ENCODE results near the gene SIAH1.

SIAH1 gene

DNA sequence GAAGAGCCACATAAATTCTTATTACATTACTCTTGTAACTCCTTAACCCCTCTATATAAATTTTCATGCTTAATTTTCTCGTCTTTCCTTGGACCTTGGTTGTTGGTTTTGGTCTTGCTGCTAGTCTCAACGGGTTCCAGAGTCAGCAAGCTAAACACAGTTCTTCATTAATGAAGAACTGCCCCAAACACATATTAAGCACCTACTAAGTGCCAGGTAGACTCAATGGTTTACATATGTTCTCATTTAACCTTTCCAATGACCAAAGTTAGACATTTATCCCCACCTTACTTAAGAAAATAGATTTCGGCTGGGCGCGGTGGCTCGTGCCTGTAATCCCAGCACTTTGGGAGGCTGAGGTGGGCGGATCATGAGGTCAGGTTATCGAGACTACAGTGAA is 15.0 kb downstream of the SIAH1 start:
- in situ Hi-C loops (cut with HindIII; ENCODE audit: low pct_unique_long_range_greater_than_20kb, low sequenced_read_pairs): no loop called here
- no peak for DNase-seq (ENCODE audit: low read depth in 1 of 2, low spot score in 1 of 2)
- TF ChIP-seq JUND (IDR thresholded peaks at IDR 0.05; ENCODE audit: low read depth): no peak

DNA sequence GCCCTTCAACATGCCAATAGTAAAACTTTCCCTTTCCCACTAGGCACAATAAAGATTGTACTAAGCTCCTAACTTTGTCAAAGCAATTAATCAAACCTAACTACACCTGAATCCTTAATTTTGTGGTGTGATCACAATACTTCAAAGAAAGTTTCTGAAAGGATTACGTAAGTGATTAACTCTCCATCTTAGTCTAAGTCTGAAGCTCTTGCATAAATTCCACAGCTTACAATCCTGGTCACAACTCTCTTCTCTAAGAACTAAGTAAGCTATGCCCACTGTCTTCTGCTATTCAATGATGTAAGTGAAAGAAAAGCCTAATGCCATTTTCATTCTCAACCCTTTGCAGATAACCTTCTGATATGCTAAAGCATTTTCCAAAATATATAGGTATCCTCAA is 15.4 kb downstream of the SIAH1 start:
- in situ Hi-C loops (cut with HindIII; ENCODE audit: low pct_unique_long_range_greater_than_20kb, low sequenced_read_pairs): no loop called here
- no peak for DNase-seq (ENCODE audit: low read depth in 1 of 2, low spot score in 1 of 2)
- no peak for TF ChIP-seq JUND (IDR thresholded peaks at IDR 0.05; ENCODE audit: low read depth)

DNA sequence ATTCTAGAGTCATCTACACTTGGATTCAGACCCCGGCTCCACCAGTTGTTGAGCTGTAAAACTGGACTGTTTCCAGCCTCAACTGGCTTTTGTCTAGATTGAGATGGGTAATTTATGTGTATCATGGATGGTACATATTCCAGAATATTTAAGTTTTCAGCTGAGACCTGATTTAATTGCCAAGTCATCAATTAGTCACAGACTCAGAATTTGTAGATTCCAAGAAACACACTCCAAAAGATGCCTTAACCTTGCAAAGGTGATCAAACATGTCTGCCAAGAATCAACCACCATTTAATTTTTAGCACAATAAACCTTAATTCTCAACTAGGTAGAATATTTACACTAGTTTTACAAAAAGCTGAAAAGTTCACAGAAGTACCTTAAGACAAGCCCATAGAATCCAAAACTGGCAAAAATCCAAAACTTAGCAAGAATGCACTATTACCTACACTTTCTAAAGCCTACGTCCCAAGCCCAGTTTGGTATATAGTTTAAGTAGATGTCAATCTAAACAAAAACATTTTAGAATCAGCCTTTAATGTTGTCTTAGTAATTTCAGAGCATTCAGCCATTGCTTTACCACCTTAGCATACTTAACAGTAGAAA is 17.7 kb downstream of the SIAH1 start:
- no peak for TF ChIP-seq JUND (IDR thresholded peaks at IDR 0.05; ENCODE audit: low read depth)
- DNase-seq (ENCODE audit: low read depth in 1 of 2, low spot score in 1 of 2): no peak
- in situ Hi-C loops (cut with HindIII; ENCODE audit: low pct_unique_long_range_greater_than_20kb, low sequenced_read_pairs): no loop called here

DNA sequence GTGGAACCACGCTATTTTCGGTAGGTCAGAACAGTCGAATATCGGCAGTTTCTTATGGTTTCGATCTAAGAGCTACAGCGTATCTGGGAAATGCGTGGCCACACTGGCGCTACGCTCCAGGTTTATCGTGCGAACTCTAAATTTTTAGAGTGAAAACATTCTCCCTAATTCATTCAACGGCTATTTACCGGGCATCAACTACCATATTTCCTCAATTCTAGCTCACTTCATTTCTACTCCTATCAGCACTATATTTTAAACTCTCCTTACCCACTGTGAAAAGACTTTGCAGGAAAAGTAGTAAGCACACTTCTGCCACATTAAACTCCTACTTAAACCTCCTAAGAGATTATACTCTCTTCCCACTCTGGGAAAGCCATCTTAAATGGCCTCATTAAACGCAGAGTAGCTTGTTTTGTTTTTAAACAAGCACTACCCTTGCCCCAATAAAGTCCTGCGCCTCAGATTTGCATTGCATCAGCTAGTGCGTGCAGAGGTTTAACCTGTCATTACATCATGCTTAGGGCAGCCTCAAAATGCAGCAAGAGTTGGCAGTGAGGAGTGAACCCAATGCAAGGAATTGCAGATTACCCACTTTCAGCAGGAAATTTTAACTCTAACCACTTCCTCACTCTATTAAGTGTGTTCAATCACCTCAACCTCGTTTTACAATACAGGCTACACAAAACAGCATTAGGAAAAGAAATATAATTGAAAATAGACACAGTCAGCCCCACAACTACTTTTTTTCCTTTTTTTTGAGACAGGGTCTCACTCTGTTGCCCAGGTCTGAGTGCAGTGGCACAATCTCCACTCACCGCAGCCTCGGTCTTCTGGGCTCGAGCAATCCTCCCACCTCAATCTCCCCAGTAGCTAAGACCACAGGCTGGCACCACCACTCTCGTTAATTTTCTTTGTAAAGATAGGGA is 18.8 kb downstream of the SIAH1 start:
- DNase-seq (ENCODE audit: low read depth in 1 of 2, low spot score in 1 of 2): peak; percentile 26 to 70
- TF ChIP-seq JUND (IDR thresholded peaks at IDR 0.05; ENCODE audit: low read depth): no peak
- in situ Hi-C loops (cut with HindIII; ENCODE audit: low pct_unique_long_range_greater_than_20kb, low sequenced_read_pairs): no loop called here

DNA sequence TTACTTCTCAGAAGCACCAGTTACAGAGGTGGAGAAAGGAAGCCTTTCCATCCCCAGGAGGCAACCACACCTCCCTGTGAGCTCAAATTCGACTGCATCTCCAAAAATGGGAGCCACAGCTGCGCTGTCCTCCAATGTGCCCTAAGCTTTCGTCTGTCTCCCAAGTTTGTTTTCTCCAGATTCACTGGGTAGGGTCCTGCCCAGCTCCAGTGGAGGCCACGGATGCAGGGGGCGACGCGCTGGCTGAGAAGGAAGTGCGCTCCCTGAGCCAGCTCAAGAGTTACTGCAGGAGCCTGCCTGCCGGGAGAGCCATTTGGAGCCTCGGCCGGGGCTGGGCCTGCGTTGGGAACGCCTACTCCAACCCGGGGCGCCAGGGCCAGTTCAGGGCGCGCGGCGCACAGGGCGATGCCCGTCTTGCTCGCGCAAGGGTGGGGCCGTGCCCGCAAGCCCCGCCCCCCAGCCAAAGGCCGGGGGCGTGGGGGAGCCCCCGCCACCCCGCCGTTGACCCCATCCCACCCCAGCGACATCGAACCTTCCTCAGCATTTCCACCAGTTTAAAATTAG is 19.5 kb downstream of the SIAH1 start:
- in situ Hi-C loops (cut with HindIII; ENCODE audit: low pct_unique_long_range_greater_than_20kb, low sequenced_read_pairs): no loop called here
- TF ChIP-seq JUND (IDR thresholded peaks at IDR 0.05; ENCODE audit: low read depth): no peak
- DNase-seq (ENCODE audit: low read depth in 1 of 2, low spot score in 1 of 2): peak; percentile 22 to 86

DNA sequence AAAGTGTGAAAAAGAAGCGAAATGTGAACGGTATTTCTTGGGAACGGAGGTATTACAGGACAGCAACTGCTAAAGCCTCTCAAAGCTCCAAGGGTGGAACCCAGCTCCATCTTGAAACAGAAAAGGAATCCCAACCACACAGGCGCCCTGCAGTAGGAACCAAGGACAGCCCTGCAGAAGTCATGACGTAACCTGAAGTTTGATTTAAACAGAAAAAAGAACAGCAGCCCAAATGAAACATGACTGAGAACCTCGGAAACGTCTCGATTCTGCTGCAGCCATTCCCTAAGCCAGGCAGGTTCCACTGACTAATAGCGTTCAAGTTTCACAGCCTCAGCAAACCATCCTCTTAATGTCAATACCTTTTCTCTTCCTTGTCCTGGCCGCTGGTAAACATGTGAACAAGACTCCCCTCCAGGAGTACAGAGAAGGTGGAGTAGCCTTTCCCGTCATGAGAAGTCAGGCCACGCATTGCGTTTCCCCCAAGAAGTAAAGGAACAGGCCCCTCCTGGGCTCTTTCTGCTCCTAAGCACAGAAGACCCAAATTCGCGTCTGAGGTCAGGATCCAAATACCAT is 20.1 kb downstream of the SIAH1 start:
- peak; percentile 14 to 38 for DNase-seq (ENCODE audit: low read depth in 1 of 2, low spot score in 1 of 2)
- in situ Hi-C loops (cut with HindIII; ENCODE audit: low pct_unique_long_range_greater_than_20kb, low sequenced_read_pairs): no loop called here

DNA sequence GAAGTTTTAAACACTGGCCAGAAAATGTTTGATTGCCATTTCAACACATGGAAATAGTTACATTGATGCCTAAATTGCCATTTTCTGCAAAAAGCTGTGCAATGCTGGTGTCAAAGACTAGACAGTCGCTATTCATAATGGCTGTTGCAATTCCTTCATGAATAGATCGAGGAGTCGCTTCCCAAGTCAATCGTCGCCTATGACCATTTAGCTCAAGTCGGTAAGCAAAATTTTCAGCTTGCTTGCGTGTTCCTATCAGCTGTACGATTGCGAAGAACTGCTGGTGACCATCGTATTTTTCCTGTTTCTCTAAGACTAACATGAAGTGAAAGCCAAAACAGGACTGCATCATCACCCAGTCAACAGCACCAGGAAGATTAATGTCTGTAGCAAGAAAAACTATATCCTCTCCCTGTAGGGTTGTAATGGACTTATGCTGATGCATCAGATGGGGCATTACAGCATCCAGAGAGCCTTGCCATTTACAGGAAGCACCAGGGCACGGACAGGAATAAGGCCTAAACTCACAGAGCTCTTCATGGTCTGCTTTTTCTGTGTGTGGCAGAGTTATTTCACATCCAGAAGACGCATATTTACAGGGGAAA is 23.6 kb downstream of the SIAH1 start:
- no peak for DNase-seq (ENCODE audit: low read depth in 1 of 2, low spot score in 1 of 2)
- no peak for TF ChIP-seq JUND (IDR thresholded peaks at IDR 0.05; ENCODE audit: low read depth)
- in situ Hi-C loops (cut with HindIII; ENCODE audit: low pct_unique_long_range_greater_than_20kb, low sequenced_read_pairs): no loop called here

More for the DNA sequence above, 20.1 kb downstream of the SIAH1 start:
- TF ChIP-seq JUND (IDR thresholded peaks at IDR 0.05; ENCODE audit: low read depth): no peak

DNA sequence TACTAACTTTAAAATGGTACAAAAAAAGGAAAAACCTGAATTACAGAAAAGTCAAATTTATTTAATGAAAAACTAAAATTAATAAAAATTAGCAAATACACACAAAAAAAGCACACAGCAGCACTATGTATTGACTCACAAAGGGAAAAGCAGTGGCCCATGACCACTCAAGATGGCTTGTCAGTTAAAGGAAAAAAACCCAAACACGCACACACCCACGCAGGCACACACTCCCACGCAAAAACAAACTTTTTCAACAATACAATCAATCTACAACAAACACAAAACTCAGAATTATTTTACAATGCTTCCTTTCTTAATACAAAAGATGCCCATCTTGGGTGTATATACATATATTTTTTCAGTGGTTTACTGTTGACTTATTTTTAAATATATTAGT is 24.2 kb downstream of the SIAH1 start:
- in situ Hi-C loops (cut with HindIII; ENCODE audit: low pct_unique_long_range_greater_than_20kb, low sequenced_read_pairs): no loop called here
- no peak for TF ChIP-seq JUND (IDR thresholded peaks at IDR 0.05; ENCODE audit: low read depth)
- no peak for DNase-seq (ENCODE audit: low read depth in 1 of 2, low spot score in 1 of 2)

DNA sequence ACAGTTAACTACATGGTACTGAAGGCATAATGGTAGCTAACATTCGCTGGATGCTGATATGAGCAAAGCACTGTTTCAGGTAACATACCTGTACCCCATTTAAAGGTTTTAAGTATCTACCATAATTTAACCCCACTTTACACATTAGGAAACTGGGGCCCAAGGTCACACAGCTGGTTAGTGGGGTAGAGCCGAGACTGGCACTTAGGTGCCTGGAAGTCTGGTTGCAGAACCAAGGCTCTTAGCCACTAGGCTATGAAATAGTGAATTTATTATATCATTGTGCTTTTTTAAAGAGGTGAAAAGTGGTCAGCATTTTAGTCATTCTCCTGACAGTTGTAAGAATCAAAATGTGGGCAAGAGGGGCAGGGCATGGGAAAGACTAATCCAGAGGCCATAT is 25.2 kb downstream of the SIAH1 start:
- DNase-seq (ENCODE audit: low read depth in 1 of 2, low spot score in 1 of 2): no peak
- in situ Hi-C loops (cut with HindIII; ENCODE audit: low pct_unique_long_range_greater_than_20kb, low sequenced_read_pairs): no loop called here
- no peak for TF ChIP-seq JUND (IDR thresholded peaks at IDR 0.05; ENCODE audit: low read depth)

DNA sequence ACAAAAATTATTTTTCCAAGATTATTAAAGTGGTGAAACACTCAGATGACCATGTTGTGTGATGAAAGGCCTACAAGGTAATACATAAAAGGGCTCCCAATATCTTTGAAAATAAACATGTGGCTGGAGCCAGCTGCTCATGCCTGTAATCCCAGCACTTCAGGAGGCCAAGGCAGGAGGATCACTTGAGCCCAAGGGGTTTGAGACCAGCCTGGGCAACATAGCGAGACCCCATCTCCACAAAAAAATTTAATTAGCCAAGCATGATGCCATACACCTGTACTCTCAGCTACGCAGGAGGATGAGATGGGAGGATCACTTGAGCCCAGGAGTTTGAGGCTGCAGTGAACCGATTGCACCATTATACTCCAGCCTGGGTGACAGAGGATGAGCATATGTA is 26.8 kb downstream of the SIAH1 start:
- in situ Hi-C loops (cut with HindIII; ENCODE audit: low pct_unique_long_range_greater_than_20kb, low sequenced_read_pairs): no loop called here
- TF ChIP-seq JUND (IDR thresholded peaks at IDR 0.05; ENCODE audit: low read depth): no peak
- DNase-seq (ENCODE audit: low read depth in 1 of 2, low spot score in 1 of 2): no peak

DNA sequence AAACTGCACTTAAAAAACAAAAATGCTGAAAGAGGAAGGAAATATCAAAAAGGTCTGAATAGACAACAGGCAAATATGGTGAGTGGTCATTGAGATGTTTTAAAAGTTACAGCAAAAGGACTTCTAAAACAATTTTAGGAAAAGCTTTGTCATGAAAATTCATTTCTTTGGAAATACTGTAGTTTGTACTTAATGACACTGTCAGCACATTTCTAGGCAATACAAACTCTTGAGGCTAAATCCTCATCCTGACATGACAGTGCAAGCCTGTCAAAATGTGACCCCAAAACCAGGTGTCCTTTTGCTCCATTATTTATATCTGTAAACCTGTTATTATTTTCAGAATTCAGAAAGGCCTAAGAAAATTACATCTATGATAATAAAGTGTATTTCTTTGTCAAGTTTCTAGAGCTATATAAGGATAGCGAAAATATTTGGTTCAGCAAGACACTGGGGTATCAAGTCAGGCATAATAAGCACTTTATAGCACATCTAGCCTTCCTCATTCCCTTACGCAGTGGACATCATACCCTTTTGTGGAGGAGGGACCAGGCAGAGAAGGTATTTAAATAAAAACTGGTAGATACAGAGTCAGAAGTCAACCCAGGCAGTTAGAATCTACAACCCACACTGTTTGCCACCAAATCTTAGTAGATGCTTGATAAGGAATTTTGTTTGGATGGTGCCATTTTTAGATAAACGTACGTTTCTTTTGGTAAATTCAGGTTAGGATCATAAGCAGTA is 28.4 kb downstream of the SIAH1 start:
- TF ChIP-seq JUND (IDR thresholded peaks at IDR 0.05; ENCODE audit: low read depth): no peak
- DNase-seq (ENCODE audit: low read depth in 1 of 2, low spot score in 1 of 2): no peak
- in situ Hi-C loops (cut with HindIII; ENCODE audit: low pct_unique_long_range_greater_than_20kb, low sequenced_read_pairs): no loop called here
